HG03108 (cell line): ENCODE data around the gene ZNF888.
"Not testable (repeated sequence)": the region's sequence is repeated elsewhere in the genome, so short reads cannot be mapped to it uniquely, and the experiment has no call there.

Source experiments
- ATAC-seq: cut with Tn5 transposase; IDR thresholded peaks from one replicate; pipeline ENCODE4 v1.9.1; 2021; ENCODE audit warnings: moderate library complexity; ENCODE audit not compliant: unreplicated experiment

The ZNF888 gene

DNA sequence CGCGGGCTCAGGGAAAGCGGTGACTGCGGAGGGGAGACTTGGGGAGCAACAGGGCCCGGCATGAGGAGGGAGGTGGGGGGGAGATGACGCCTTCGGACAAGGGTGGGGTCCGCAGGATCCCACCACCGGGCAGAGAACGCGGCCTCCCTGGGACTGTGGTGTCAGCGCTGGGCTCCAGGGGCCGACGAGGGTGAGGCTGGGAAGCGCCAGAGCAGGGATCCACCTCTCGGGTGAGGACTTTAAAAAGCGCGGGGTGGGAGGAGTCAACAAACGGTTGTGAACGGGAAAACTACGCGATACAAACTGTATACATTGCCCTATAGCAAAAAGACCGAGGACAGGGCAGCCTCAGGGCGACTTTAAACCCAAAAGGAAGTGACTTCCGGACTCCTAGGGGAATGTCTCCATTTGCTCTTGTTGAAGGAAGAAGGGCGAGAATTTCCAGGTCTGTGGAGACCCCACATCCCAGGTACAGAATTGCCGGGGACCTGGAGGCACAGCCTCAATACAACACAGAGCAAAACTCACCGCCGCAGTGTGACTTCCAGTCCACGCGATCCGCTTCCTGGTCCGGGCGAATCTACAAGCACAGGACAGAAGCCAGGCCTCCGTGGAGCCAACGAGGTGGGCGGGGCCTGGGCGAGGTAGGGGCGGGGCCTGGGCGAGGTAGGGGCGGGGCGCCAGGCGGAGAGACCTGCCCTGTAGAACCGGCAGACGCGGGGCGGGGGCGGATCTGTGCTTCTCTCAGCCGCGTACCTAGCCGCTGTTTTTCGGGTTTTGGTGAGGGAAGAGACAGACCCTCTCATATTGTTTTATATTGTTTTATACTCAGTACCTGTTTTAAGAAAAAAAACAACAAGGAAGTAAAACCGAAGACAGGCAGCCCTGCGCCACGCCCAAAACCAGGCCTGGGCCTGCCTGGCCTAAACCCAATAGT, at the start of gene ZNF888:
Gene ZNF888 (minus strand): TSS at position 588 of the 937 bp plus-strand sequence. CDS start 5,555 bp downstream, outside the sequence.
- ATAC-seq: peak; percentile 91

DNA sequence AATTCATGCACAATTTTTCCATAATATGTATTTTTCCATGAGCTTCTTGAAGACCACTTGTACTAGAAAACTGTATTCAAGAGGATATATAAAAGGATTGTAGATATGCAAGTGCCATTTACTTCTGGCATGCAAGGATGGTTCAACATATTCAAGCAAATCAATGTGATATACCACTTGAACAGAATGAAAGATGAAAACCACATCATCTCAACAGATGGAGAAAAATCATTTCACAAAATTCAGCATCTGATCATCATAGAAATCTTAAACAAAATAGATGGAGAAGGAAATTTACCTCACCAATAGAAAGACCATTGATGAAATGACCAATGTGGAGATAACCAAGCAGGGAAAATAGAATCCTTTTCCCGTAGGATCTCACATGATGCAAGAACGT, 44.5 kb upstream of the ZNF888 start:
- no peak for ATAC-seq

DNA sequence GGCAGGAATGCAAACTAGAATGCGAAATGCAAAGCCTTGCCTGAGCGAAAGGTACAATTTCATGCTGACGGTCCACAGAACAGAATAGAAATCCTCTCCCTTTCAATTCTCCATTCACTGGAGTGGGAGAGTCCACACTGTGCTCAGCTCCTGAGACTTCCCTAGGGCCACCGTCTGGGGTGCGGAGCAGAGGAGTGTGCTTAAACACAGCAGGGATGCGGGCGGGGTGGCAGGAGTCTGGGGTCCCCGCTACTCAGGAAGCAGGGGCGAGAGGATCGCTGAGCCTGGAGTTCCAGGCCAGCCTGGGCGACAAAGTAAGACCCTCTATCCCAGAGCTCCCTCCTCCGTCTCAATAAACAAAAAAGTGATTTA, 40.0 kb upstream of the ZNF888 start:
- ATAC-seq: no peak

DNA sequence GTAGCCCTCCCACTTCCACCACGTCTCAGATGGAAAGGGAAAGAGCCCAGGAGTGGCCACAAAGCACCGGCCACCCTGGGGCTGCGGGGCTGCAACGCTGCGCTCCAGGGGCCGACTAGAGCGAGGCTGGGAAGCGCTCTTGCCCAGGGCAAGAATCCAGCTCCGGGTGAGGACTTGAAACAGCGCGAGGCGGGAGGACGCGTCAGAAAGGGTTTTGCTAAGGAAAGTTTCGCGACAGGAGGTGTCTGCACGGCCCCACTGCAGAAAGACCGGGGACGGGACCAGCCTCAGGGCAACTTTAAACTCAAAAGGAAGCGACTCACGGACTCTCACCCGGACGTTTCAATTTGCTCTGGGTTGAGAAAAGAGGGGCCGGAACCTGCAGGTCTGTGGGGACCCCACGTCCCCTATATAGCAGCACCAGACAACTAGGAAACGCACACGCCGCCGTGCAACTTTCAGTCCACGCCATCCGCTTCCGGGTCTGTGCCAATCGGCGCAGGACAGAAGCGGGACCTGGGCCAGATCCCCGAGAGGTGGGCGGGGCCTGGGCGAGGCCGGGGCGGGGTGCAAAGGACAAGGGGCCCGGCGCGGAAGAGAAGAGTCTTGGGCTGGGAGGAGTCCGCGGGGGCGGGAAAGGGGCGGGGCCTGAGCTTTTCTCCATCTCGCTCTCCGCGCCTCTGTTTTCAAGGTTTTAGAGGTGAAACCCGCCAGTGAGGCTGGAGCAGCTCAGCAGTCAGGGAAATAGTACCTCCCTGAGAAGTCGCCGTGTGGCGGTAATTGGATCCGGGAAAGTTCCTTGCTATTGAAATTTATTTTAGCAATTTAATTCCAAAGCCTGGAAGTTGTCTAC, 39.4 kb upstream of the ZNF888 start, which contains the start of gene ZNF816:
Gene ZNF816 (minus strand): TSS at position 488 of the 853 bp plus-strand sequence. CDS start 6,792 bp downstream, outside the sequence.
- peak; percentile 94 for ATAC-seq

DNA sequence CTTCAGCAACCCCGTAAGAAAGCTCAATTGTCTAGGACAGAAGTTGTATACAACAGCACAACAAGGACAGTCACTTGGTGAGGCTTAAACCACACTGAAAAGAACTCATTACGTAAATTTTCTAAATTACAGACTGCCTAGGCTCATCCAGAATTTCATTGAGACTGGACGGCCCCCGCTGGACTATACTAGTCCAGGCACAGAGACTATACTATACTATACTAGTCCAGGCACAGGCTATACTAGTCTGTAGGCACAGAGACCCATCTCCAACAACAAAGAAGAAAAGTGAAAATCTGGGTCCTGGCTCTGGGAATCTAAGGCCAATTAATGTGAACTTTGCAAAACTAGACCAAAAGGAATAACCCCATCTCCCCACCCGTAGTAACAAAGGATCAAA, 38.8 kb upstream of the ZNF888 start:
- peak; percentile 5 for ATAC-seq

DNA sequence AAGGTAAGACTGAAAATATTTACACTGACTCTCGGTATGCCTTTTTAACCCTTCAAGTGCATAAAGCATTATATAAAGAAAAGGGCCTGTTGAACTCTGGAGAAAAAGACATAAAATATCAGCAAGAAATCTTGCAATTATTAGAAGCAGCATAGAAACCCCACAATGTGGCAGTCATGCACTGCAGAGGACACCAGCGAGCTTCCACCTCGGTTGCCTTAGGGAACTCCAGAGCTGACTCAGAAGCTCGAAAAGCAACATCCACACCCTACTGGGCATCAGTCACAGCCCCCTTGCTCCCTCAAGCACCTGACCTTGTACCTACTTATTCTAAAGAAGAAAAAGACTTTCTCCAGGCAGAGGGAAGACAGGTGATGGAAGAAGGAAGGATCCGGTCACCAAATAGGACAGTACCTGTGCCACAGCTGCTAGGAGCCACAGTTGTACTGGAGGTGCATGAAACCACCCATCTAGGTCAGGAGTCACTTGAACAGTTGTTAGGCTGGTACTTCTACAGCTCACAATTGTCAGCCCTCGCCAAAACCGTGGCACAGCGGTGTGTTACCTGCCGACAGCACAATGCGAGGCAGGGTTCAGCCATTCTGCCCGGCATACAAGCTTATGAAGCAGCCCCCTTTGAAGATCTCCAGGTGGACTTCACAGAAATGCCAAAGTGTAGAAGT, 36.5 kb upstream of the ZNF888 start:
- no peak for ATAC-seq

DNA sequence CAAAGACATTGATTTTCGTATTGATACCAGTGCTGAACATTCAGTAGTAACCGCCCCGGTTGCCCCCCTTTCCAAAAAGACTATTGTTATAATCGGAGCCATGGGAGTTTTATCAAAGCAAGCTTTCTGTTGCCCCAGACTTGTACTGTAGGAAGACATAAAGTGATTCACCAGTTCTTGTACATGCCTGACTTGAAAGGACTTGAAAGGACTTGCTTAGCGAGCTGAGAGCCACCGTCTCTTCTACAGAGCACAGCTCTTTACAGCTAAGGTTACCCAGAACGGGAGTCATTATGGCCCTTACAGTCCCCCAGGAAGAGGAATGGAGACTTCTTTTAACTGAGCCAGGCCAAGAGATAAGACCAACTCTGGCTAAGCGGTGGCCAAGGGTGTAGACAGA, 34.4 kb upstream of the ZNF888 start:
- ATAC-seq: no peak

DNA sequence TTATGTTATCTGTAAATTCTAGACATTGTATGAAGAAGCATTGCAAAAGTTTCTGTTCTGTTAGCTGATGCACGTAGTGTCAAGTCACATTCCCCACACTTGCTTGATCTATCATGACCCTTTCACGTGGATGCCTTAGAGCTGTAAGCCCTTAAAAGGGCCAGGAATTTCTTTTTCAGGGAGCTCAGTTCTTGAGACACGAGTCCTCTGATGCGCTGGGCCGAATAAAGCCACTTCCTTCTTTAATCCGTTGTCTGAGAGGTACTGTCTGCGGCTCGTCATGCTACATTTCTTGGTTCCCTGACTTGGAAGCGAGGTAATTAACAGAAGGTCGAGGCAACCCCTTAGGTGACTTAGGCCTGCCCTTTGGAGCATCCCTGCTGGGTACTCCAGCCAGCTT, 33.7 kb upstream of the ZNF888 start:
- no peak for ATAC-seq

DNA sequence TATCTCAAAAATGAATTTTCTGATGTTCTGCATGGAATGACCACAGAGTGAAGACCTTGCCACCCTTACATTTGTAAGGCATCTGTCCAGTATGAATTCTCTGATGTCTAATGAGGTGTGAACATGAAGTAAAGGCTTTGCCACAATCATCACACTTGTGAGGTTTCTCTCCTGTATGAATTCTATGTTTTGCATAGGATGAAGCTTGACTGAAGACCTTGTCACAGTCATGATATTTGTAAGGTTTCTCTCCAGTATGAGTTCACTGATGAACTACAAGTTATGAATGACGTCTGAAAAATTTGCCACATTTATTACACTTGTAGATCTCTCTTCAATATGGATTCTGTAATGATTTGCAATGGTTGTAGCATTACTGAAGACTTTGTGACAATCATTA, 26.2 kb upstream of the ZNF888 start:
- ATAC-seq: no peak

DNA sequence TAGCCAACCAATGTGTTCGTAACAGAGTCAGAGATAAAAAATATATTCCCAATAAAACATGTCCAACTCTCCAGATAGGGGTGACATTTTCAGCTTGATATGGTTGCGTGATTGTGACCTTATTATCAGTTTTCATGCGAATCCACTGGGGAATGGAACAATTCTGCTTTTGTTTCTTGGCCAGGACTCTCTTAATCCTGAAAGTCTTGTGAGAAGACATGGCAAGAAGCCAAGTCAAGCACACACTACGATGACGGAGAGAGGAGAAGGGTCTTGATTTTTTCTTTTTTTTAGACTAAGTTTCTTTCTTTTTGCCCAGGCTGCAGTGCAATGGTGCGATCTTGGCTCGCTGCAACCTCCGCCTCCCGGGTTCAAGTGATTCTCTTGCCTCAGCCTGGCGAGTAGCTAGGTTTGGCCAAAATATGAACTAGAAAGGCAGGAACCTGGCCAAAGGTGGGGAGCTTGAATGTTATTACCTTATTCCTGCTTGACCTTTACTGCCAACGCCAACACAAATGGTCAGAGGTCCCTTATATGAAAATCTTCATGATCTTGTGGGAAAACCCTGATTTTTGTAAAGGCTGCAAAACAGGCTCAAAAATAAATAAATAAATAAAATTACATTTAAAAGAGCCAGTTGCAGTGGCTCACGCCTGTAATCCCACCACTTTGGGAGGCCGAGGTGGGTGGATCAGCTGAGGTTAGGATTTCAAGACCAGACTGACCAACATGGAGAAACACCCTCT, 25.0 kb upstream of the ZNF888 start:
- ATAC-seq: no peak

DNA sequence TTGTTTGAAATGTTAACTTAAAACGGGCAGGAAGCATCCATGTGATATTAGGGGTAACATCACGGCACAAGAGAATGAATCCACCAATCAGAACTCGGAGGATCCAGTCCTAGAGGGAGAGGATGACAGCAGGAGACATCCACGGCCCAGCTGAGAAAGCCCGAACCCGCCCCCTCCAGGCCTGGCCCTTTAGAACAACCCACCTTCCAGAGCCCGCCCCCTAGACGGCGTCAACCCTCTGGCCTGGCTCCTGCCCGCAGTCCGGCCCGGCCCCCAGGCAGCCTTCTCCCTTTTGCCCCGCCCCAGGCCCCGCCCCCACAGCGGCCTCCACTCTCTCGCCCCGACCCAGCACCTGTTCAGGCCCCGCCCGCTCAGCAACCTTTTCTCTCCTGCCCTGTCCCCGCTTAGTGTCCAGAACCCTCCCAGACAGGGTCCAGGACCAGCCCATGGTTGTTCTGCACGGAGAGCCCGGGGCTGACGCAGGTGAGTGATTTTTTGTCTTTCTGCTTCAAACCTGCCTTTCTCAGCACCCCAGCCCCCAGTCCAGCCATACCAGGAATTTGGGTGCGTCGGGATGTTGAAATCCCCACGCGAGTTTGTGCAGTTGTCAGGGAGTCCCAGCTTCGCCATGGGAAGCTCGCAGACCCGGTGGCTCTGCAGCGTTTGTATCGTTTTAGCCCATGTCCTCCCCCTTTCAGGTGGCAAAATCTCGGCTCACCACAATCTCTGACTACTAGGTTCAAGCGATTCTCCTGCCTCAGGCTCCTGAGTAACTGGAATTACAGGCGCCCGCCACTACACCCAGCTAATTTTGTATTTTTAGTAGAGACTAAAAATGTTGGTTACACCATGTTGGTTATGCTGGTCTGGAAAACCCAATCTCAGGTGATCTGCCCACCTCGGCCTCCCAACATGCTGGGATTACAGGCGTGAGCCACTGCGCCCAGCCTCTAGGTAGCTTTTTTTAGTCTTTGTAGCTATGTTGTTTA, 23.4 kb upstream of the ZNF888 start:
- no peak for ATAC-seq

DNA sequence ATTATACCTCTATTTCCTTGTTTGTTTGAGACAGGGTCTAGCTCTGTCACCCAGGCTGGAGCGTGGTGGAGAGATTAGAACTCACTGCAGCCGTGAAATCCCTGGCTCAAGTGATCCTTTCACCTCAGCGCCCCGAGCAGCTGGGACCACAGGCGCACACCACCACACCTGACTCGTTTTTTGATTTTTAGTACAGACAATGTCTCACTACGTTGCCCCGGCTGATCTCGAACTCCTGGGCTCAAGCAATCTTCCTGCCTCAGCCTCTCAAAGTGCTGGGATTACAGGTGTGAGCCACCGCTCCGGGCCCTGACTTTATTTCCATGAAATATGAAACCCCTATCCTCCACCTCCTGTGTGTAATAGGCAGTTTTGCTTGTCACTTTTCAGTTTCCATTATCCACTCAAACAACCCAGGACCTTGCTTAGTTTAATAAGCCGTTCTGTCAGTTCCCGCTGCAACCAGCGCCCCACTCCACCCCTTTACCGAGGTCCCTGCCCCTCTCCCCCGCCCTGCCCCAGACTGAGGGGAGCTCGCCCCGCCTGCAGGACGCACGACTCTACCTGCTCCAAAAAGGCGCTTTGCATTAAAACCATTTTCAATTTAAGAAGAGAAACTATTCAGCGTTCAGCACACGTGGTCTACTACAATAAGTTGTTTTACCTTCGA, 22.6 kb upstream of the ZNF888 start:
- no peak for ATAC-seq

DNA sequence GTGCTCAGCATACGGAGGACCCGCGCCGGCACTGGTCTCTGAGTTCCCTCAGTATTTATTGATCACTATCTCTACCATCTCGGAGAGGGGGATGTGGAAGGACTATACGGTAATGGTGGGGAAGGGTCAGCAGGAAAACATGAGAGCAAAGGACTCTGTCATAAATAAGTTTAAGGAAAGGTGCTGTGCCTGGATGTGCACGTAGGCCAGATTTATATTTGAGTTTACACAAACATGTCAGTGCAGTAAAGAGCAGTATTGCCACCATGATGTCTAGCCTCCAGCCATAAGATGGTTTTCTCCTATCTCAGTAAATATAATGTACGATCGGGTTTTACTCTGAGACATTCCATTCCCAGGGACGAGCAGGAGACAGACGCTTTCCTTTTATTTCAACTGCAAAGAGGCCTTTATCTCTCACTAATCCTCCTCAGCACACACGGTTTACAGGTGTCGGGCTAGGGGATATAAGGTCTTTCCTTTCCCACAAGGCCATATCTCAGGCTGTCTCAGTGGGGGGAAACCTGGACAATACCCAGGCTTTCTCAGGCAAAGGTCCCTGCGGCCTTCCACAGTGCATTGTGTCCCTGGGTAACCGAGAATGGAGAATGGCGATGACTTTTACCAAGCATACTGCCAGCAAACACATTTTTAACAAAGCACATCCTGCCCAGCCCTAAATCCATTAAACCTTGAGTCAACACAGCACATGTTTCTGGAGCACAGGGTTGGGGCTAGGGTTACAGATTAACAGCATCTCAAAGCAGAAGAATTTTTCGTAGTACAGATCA, 21.7 kb upstream of the ZNF888 start:
- not testable (repeated sequence) for ATAC-seq

DNA sequence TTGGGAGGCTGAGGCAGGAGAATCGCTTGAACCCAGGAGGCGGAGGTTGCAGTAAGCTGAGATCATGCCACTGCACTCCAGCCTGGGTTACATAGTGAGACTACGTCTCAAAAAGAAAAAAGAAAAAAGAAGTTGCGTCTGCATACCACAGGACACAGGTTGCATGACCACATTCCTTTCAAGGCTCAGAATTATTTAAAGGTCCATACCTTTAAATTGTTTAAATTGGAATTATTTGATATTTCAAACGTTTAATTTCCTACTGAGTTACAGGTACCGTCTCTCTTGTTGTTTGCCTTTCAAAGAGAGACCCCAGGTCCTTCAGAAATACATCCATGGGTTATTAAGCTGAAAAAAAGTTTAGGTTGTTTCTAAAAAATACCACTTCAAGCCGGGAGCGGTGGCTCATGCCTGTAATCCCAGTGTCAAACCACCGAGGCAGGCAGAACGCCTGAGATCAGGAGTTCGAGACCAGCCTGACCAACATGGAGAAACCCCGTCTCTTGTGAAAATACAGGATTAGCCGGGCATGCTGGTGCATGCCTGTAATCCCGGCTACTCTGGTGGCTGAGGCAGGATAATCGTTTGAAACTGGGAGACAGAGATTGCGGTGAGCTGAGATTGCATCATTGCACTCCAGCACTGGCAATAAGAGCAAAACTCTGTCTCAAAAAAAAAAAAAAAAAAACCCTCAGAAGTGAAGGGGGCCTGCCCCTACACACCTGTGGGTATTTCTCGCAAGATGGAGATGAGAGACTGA, 20.8 kb upstream of the ZNF888 start:
- no peak for ATAC-seq

DNA sequence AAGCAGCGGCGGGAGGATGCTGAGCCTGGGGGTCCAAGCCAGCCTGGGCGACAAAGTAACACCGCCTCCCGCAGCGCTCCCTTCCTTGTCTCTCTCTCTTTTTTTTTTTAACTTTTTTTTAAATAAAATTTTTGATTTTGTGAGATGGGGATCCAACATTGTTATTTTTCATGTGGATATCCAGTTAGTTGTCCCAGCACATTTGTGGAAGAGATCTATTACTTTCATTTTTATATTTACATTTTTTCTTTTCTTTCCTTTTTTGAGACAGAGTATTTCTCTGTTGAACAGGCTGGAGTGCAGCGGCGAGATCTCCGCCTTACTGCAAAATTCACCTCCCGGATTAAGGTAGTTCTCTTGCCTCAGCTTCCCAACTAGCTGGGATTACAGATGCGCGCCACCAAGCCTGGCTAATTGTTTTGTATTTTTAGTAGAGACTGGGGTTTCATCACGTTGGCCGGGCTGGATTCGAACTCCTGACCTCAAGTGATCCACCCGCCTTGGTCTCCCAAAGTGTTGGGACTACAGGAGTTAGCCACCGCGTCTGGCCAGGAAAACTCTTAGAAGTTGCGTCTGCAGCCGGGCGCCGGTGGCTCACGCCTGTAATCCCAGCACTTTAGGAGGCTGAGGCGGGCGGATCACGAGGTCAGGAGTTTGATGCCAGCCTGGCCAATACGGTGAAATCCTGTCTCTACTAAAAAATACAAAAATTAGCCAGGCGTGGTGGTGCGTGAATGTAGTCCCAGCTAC, 20.1 kb upstream of the ZNF888 start:
- no peak for ATAC-seq

DNA sequence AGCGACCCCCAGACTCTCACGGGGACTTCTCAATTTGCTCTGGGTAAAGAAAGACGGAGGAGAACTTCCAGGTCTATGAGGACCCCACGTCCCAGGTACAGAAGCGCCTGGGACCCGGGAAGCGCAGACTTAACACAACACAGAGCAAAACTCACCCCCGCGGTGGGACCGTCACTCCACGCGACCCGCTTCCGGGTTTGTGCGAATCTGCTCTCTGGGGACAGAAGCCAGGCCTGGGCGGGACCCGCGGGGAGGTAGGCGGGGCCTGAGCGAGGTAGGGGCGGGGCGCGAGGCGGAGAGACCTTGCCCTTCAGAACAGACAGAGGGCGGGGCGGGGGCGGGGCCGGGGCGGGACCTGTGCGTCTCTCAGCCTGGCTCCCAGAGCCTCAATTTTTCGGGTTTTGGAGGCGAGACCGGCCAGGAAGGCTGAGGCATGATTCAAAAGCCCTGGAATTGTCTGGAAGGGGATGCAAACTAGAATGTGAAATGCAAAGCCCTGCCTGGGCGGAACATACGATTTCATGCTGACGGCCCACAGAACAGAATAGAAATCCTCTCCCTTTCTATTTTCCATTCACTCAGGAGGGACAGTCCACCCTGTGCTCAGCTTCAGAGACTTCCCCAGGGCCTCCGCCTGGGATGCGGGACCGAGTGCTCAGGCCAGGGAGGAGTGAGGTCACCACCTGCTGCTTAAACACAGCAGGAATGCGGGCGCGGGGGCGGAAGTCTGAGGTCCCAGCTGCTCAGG, 19.3 kb upstream of the ZNF888 start:
- ATAC-seq: peak; percentile 96
